ENCODE results near the gene CACNA2D2.

The CACNA2D2 gene

GRCh38 chr3:50512131-50512530 lies 8.7 kb upstream of the CACNA2D2 start:
- no peak overlapping the region for H3K4me3 ChIP-seq (ENCODE audit: low read depth in 1 of 2, low read length in 2 of 2)
- no peaks in the 10 kb centered on the region for H3K4me1 ChIP-seq (ENCODE audit: insufficient read depth, low read length)
- no peak overlapping the region for H3K4me2 ChIP-seq (ENCODE audit: insufficient read depth, low read length)
- DNase-seq: no peak
- H3K27me3 ChIP-seq (ENCODE audit: insufficient read depth, low read length, poor library complexity): peaks cover 52% of the 10 kb centered on the region
- H3K79me2 ChIP-seq (ENCODE audit: insufficient read depth, low read length): no peaks in the 10 kb centered on the region
- H4K20me1 ChIP-seq (ENCODE audit: insufficient read depth, low read length): peaks cover 22% of the 10 kb centered on the region
- TF ChIP-seq EZH2 (IDR thresholded peaks at IDR 0.05; ENCODE audit: borderline replicate concordance, low read depth, low read length, severe bottlenecking): no peak
- no peak for TF ChIP-seq CTCF (IDR thresholded peaks at IDR 0.05; ENCODE audit: borderline replicate concordance, extremely low read depth, low read length, poor library complexity, severe bottlenecking)
- H3K9ac ChIP-seq (ENCODE audit: low read depth, low read length): no peak overlapping the region
- no peaks in the 10 kb centered on the region for H3K36me3 ChIP-seq (ENCODE audit: insufficient read depth, low read length)
- no peak overlapping the region for H3K27ac ChIP-seq (ENCODE audit: low read length)
- H3K9me3 ChIP-seq (ENCODE audit: insufficient read depth, low read length, severe bottlenecking): no peaks in the 10 kb centered on the region
- no peak overlapping the region for H2AFZ ChIP-seq (ENCODE audit: low read depth, low read length)
- ATAC-seq (ENCODE audit: insufficient read depth, low read depth): no peak

GRCh38 chr3:50510325-50510724 lies 6.9 kb upstream of the CACNA2D2 start:
- Histone ChIP-seq H3K27me3 (ENCODE audit: insufficient read depth, low read length, poor library complexity) (peaks cover 54% of the 10 kb centered on the region), H4K20me1 (ENCODE audit: insufficient read depth, low read length) (peaks cover 17% of the 10 kb centered on the region), H3K4me3 (ENCODE audit: low read depth in 1 of 2, low read length in 2 of 2) (no peak overlapping the region), H2AFZ (ENCODE audit: low read depth, low read length) (no peak overlapping the region), H3K27ac (ENCODE audit: low read length) (no peak overlapping the region), H3K36me3 (ENCODE audit: insufficient read depth, low read length) (no peaks in the 10 kb centered on the region), H3K4me2 (ENCODE audit: insufficient read depth, low read length) (no peak overlapping the region), H3K79me2 (ENCODE audit: insufficient read depth, low read length) (no peaks in the 10 kb centered on the region), H3K9ac (ENCODE audit: low read depth, low read length) (no peak overlapping the region), H3K4me1 (ENCODE audit: insufficient read depth, low read length) (no peaks in the 10 kb centered on the region), H3K9me3 (ENCODE audit: insufficient read depth, low read length, severe bottlenecking) (no peaks in the 10 kb centered on the region)
- DNase-seq: no peak
- TF ChIP-seq CTCF (IDR thresholded peaks at IDR 0.05; ENCODE audit: borderline replicate concordance, extremely low read depth, low read length, poor library complexity, severe bottlenecking) (no peak), EZH2 (IDR thresholded peaks at IDR 0.05; ENCODE audit: borderline replicate concordance, low read depth, low read length, severe bottlenecking) (no peak)
- no peak for ATAC-seq (ENCODE audit: insufficient read depth, low read depth)

- Histone ChIP-seq H3K9me3 (ENCODE audit: insufficient read depth, low read length, severe bottlenecking) (no peaks in the 10 kb centered on the region), H3K79me2 (ENCODE audit: insufficient read depth, low read length) (no peaks in the 10 kb centered on the region), H3K27ac (ENCODE audit: low read length) (no peak overlapping the region), H3K4me2 (ENCODE audit: insufficient read depth, low read length) (no peak overlapping the region), H3K4me3 (ENCODE audit: low read depth in 1 of 2, low read length in 2 of 2) (no peak overlapping the region), H3K9ac (ENCODE audit: low read depth, low read length) (no peak overlapping the region), H3K27me3 (ENCODE audit: insufficient read depth, low read length, poor library complexity) (peaks cover 54% of the 10 kb centered on the region), H2AFZ (ENCODE audit: low read depth, low read length) (no peak overlapping the region), H3K36me3 (ENCODE audit: insufficient read depth, low read length) (no peaks in the 10 kb centered on the region), H3K4me1 (ENCODE audit: insufficient read depth, low read length) (no peaks in the 10 kb centered on the region), H4K20me1 (ENCODE audit: insufficient read depth, low read length) (peaks cover 17% of the 10 kb centered on the region)
- no peak for DNase-seq
- ATAC-seq (ENCODE audit: insufficient read depth, low read depth): no peak
- TF ChIP-seq CTCF (IDR thresholded peaks at IDR 0.05; ENCODE audit: borderline replicate concordance, extremely low read depth, low read length, poor library complexity, severe bottlenecking) (no peak), EZH2 (IDR thresholded peaks at IDR 0.05; ENCODE audit: borderline replicate concordance, low read depth, low read length, severe bottlenecking) (no peak)
These were observed 6.3 kb upstream of the CACNA2D2 start for GRCh38 chr3:50509715-50510114.

GRCh38 chr3:50508821-50509220 lies 5.4 kb upstream of the CACNA2D2 start:
- DNase-seq (no peak), ATAC-seq (ENCODE audit: insufficient read depth, low read depth) (no peak)
- no peak overlapping the region for H3K27ac ChIP-seq (ENCODE audit: low read length)
- no peak overlapping the region for H3K9ac ChIP-seq (ENCODE audit: low read depth, low read length)
- H3K36me3 ChIP-seq (ENCODE audit: insufficient read depth, low read length): no peaks in the 10 kb centered on the region
- TF ChIP-seq CTCF (IDR thresholded peaks at IDR 0.05; ENCODE audit: borderline replicate concordance, extremely low read depth, low read length, poor library complexity, severe bottlenecking): no peak
- TF ChIP-seq EZH2 (IDR thresholded peaks at IDR 0.05; ENCODE audit: borderline replicate concordance, low read depth, low read length, severe bottlenecking): no peak
- H3K4me2 ChIP-seq (ENCODE audit: insufficient read depth, low read length): no peak overlapping the region
- H3K27me3 ChIP-seq (ENCODE audit: insufficient read depth, low read length, poor library complexity): peaks cover 55% of the 10 kb centered on the region
- no peaks in the 10 kb centered on the region for H3K79me2 ChIP-seq (ENCODE audit: insufficient read depth, low read length)
- H3K9me3 ChIP-seq (ENCODE audit: insufficient read depth, low read length, severe bottlenecking): no peaks in the 10 kb centered on the region
- no peak overlapping the region for H3K4me3 ChIP-seq (ENCODE audit: low read depth in 1 of 2, low read length in 2 of 2)
- no peaks in the 10 kb centered on the region for H3K4me1 ChIP-seq (ENCODE audit: insufficient read depth, low read length)
- H2AFZ ChIP-seq (ENCODE audit: low read depth, low read length): no peak overlapping the region
- peaks cover 21% of the 10 kb centered on the region for H4K20me1 ChIP-seq (ENCODE audit: insufficient read depth, low read length)

All from DND-41 (cell line).